RWPE2 (cell line): ENCODE data around the gene DMXL2.

Experiments
- ATAC-seq: fragments of 200-7000 bp; cut with Tn5 transposase; 3 replicates; pipeline ENCODE4 v1.9.1; 2021; ENCODE audit warnings: low read depth
- DNase-seq: peaks from one replicate; pipeline ENCODE4 v3.0.0-alpha.2; 2020; ENCODE audit warnings: low spot score
- H3K27ac ChIP-seq: fragments of 450-650 bp; 2 replicates; pipeline ENCODE4 v1.5.1; 2017; ENCODE audit warnings: mild to moderate bottlenecking; ENCODE audit not compliant: poor library complexity, severe bottlenecking
- H3K27me3 ChIP-seq: fragments of 250-450 bp; sonication (Bioruptor Pico); 2 replicates; pipeline ENCODE4 v1.5.1; 2021; ENCODE audit warnings: mild to moderate bottlenecking, moderate library complexity; ENCODE audit not compliant: insufficient read depth, poor library complexity, severe bottlenecking
- H3K36me3 ChIP-seq: fragments of 250-450 bp; sonication (Bioruptor Pico); 2 replicates; pipeline ENCODE4 v1.5.1; 2020; ENCODE audit warnings: low read depth, mild to moderate bottlenecking, moderate library complexity
- H3K4me1 ChIP-seq: fragments of 250-450 bp; sonication (Bioruptor Pico); 2 replicates; pipeline ENCODE4 v1.5.1; 2021; ENCODE audit warnings: mild to moderate bottlenecking, moderate library complexity; ENCODE audit not compliant: insufficient read depth, poor library complexity, severe bottlenecking
- H3K4me3 ChIP-seq: fragments of 250-450 bp; sonication (Bioruptor Pico); 2 replicates; pipeline ENCODE4 v1.5.1; 2021; ENCODE audit warnings: mild to moderate bottlenecking, moderate library complexity; ENCODE audit not compliant: severe bottlenecking
- H3K9me3 ChIP-seq: fragments of 250-450 bp; sonication (Bioruptor Pico); 2 replicates; pipeline ENCODE4 v1.5.1; 2021; ENCODE audit warnings: mild to moderate bottlenecking, moderate library complexity; ENCODE audit not compliant: severe bottlenecking
- TF ChIP-seq, protein P1 (sequence below): fragments of 450-650 bp; IDR thresholded peaks from one replicate; pipeline ENCODE4 v1.5.1; 2017; ENCODE audit warnings: mild to moderate bottlenecking, moderate library complexity; ENCODE audit not compliant: poor library complexity, severe bottlenecking

The DMXL2 gene

DNA sequence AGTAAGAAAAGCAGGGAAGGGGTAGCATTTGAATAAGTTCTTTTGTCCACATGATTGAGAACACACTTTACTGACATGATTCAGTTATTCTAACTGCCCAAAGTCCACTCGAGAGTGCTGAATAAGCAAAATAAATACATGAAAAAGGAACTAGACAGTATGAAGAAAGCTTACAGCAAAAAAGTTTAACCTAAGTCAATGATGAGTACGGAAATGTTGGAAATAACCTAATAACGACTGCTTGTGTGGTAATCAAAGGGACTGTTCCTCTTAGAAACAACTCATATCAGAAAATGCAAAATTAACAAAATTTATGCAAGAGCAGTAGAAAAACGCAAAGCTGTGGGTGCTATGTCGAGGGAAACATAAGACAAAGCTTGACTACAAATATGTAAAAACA, 36.6 kb downstream of the DMXL2 start:
- no peak overlapping the region for H3K4me3 ChIP-seq
- no peaks in the 10 kb centered on the region for H3K9me3 ChIP-seq
- H3K27ac ChIP-seq = no peak overlapping the region
- TF ChIP-seq, protein P1, sequence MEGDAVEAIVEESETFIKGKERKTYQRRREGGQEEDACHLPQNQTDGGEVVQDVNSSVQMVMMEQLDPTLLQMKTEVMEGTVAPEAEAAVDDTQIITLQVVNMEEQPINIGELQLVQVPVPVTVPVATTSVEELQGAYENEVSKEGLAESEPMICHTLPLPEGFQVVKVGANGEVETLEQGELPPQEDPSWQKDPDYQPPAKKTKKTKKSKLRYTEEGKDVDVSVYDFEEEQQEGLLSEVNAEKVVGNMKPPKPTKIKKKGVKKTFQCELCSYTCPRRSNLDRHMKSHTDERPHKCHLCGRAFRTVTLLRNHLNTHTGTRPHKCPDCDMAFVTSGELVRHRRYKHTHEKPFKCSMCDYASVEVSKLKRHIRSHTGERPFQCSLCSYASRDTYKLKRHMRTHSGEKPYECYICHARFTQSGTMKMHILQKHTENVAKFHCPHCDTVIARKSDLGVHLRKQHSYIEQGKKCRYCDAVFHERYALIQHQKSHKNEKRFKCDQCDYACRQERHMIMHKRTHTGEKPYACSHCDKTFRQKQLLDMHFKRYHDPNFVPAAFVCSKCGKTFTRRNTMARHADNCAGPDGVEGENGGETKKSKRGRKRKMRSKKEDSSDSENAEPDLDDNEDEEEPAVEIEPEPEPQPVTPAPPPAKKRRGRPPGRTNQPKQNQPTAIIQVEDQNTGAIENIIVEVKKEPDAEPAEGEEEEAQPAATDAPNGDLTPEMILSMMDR = no peak
- 0 out of 2 replicates have a peak, but pooled peaks cover 3% of the 10 kb centered on the region for H3K36me3 ChIP-seq
- H3K27me3 ChIP-seq = no peaks in the 10 kb centered on the region
- H3K4me1 ChIP-seq = no peaks in the 10 kb centered on the region
- ATAC-seq (no peak), DNase-seq (no peak)

DNA sequence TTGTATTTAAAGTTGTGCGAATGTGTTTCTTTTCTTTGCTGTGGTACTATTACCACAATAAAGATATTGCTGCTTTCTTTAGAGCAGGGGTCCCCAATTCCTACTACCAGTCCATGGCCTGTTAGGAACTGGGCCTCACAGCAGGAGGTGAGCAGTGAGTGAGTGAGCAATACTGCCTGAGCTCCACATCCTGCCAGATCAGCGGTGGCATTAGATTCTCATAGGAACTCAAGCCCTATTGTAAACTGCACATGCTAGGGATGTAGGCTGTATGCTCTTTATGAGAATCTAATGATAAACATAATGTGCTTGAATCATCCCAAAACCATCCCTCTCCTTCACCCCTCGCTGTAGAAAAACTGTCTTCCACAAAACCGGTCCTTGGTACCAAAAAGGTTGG, 41.6 kb downstream of the DMXL2 start:
- Histone ChIP-seq H3K4me1 (peaks cover 14% of the 10 kb centered on the region), H3K4me3 (no peak overlapping the region), H3K9me3 (no peaks in the 10 kb centered on the region), H3K27me3 (no peaks in the 10 kb centered on the region), H3K36me3 (no peaks in the 10 kb centered on the region), H3K27ac (no peak overlapping the region)
- ATAC-seq = no peak
- DNase-seq = no peak
- TF ChIP-seq, protein P1 = no peak

DNA sequence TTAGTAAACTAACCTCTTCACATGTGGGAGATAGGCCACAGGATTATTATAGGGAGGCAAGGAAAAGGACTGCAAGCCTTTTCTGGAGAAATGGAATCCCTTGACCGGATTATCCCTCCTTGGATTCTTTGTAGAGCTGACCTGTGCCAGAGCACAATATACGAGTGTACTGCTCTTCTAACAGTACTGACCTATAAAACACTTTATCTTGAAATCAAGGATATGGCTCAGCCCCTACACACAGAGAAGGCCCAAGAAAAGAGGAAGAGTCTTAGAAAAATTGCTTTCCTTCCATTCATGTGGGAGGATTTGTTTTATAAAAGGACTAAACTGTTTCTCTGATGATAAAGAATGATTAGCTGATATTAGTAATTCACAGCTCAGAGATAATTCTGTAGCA, 42.2 kb downstream of the DMXL2 start:
- Histone ChIP-seq H3K27me3 (no peaks in the 10 kb centered on the region), H3K36me3 (no peaks in the 10 kb centered on the region), H3K27ac (no peak overlapping the region), H3K4me3 (no peak overlapping the region), H3K9me3 (no peaks in the 10 kb centered on the region), H3K4me1 (peaks cover 14% of the 10 kb centered on the region)
- ATAC-seq (no peak), DNase-seq (no peak)
- TF ChIP-seq, protein P1 = no peak

DNA sequence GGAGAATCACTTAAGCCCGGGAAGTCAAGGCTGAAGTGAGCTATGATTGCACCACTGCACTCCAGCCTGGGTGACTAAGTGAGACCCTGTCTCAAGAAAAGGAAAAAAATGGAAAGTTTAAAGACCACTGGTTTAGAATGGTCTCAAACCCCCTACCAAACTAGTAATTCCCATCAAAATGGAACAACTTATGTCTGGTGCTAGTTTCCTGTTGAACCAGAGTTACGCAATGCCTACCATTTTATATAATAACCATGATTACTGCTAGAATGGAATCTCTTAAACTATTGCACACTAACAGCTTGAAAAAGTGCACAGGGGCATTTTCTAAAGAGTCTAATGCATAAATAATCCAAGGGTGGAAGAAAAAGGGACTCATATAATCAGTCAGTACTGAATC, 43.6 kb downstream of the DMXL2 start:
- H3K9me3 ChIP-seq = no peaks in the 10 kb centered on the region
- TF ChIP-seq, protein P1 = no peak
- no peak overlapping the region for H3K27ac ChIP-seq
- H3K4me1 ChIP-seq = peaks cover 14% of the 10 kb centered on the region
- H3K36me3 ChIP-seq = no peaks in the 10 kb centered on the region
- DNase-seq = no peak
- no peaks in the 10 kb centered on the region for H3K27me3 ChIP-seq
- ATAC-seq = no peak
- no peak overlapping the region for H3K4me3 ChIP-seq

DNA sequence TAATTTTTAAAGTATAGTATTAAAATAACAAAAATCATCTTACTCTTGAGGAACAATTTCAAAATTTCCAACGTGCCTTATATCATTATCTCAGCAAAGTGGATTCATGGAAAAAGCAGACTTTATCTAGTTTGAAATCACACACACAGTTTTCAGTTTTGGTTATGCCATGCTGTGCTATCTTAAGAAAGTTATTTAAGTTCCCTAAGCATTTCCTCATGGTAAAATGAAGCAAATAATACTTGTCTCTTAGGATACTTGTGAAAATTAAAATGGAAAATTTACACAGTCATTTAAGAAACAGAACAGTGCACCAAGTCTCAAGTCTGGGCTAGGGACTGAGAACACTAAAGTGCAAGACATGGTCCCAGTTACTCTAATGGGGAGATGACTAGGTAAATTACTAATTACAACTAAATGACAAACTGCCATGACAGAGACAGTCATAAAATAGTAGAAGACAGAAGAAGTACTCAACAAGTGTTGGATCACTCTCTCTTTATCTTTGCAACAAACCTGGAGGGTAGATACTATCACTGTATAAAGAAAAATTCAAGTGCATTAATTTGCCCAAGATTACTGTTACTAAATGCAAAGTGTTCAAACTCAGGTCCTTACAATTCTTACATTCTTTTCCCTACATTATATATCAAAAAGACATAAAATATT, 44.8 kb downstream of the DMXL2 start:
- DNase-seq (no peak), ATAC-seq (no peak)
- no peak overlapping the region for H3K27ac ChIP-seq
- TF ChIP-seq, protein P1 = no peak
- H3K4me3 ChIP-seq = no peak overlapping the region
- peaks cover 14% of the 10 kb centered on the region for H3K4me1 ChIP-seq
- H3K27me3 ChIP-seq = no peaks in the 10 kb centered on the region
- H3K36me3 ChIP-seq = no peaks in the 10 kb centered on the region
- H3K9me3 ChIP-seq = no peaks in the 10 kb centered on the region
